Erythroblast (primary cell): ENCODE measurements around the gene ZFYVE28.

ENCODE experiments used
- GATA1 ChIP-seq: IDR thresholded peaks from 2 replicates; pipeline ENCODE4 v1.6.1; 2011; ENCODE audit warnings: low read depth, mild to moderate bottlenecking, control low read depth, low read length, moderate library complexity
- POLR2A ChIP-seq: IDR thresholded peaks from 2 replicates; pipeline ENCODE4 v1.6.1; 2011; ENCODE audit warnings: mild to moderate bottlenecking, low read length

- TF ChIP-seq POLR2A (no peak), GATA1 (no peak)
Observed at GRCh38 chr4:2253160-2254084, 165.0 kb downstream of the ZFYVE28 start.
